ENCODE measurements around the gene MARVELD2.
"Not testable (repeated sequence)": the region's sequence is repeated elsewhere in the genome, so short reads cannot be mapped to it uniquely, and the experiment has no call there.

Gene MARVELD2

GRCh38 chr5:69449511-69449910 is 34.6 kb downstream of the MARVELD2 start:
- no peak for DNase-seq

- DNase-seq: peak; percentile 63 to 89 (median 75)
Observed at GRCh38 chr5:69450116-69450515, 35.2 kb downstream of the MARVELD2 start.

GRCh38 chr5:69450527-69450926 is 35.6 kb downstream of the MARVELD2 start:
- not testable (repeated sequence) for DNase-seq

- DNase-seq: no peak
Observed at GRCh38 chr5:69451941-69452647, 37.2 kb downstream of the MARVELD2 start.

GRCh38 chr5:69453487-69453886 is 38.6 kb downstream of the MARVELD2 start:
- DNase-seq: not testable (repeated sequence)

GRCh38 chr5:69454460-69455249 is 39.7 kb downstream of the MARVELD2 start:
- no peak for DNase-seq

GRCh38 chr5:69455428-69455988 is 40.6 kb downstream of the MARVELD2 start:
- DNase-seq: not testable (repeated sequence)

GRCh38 chr5:69462170-69462569 is 47.3 kb downstream of the MARVELD2 start:
- DNase-seq: no peak

- not testable (repeated sequence) for DNase-seq
Observed at GRCh38 chr5:69466375-69466774, 51.5 kb downstream of the MARVELD2 start.

GRCh38 chr5:69467442-69468225 is 52.7 kb downstream of the MARVELD2 start:
- DNase-seq: no peak

GRCh38 chr5:69468631-69469030 is 53.7 kb downstream of the MARVELD2 start:
- no peak for DNase-seq

- DNase-seq: not testable (repeated sequence)
Observed at GRCh38 chr5:69471516-69471915, 56.6 kb downstream of the MARVELD2 start.

GRCh38 chr5:69472535-69473143 is 57.7 kb downstream of the MARVELD2 start:
- not testable (repeated sequence) for DNase-seq

GRCh38 chr5:69477170-69477569 is 62.3 kb downstream of the MARVELD2 start:
- DNase-seq: no peak

- not testable (repeated sequence) for DNase-seq
Observed at GRCh38 chr5:69478296-69478695, 63.4 kb downstream of the MARVELD2 start.

GRCh38 chr5:69484891-69485290 is 70.0 kb downstream of the MARVELD2 start:
- no peak for DNase-seq

GRCh38 chr5:69485471-69485870 is 70.6 kb downstream of the MARVELD2 start:
- DNase-seq: no peak

- no peak for DNase-seq
Observed at GRCh38 chr5:69489246-69489645, 74.3 kb downstream of the MARVELD2 start.

- DNase-seq: no peak
Observed at GRCh38 chr5:69491027-69491426, 76.1 kb downstream of the MARVELD2 start.

- DNase-seq: no peak
Observed at GRCh38 chr5:69491838-69492390, 77.0 kb downstream of the MARVELD2 start.

- peak in 1 of 3 donors; percentile 32 for DNase-seq
Observed at GRCh38 chr5:69492391-69492922, 77.5 kb downstream of the MARVELD2 start, which contains the start of gene OCLN. Gene OCLN (plus strand): TSS chr5:69492790. CDS start chr5:69504245, 11,455 bp downstream.

GRCh38 chr5:69492923-69493395 is 78.0 kb downstream of the MARVELD2 start:
- peak; percentile 22 to 42 (median 33) for DNase-seq

Data from suppressor macrophage treated with lipopolysaccharide for 1 hour (primary cell).